ENCODE results near the gene FAM204A.

The FAM204A gene

DNA sequence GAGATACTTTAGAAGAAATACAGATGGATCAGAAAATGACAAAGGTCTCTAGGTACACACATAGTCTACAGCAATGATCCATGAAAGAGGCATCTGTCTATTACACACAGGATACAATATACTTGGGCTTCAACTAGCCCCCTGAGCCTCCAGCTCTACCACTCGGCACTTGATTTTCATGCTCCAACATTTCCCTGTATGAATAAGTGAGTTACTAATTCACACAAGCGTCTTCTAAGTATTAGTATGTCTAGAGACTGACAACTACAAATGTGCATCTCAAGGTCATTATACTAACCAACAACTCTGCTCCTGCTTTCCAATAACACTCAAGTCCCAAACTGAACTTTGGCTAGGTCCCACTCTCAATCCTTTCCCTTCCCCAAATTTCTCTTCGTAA, 8.3 kb downstream of the FAM204A start:
- ATAC-seq (ENCODE audit: insufficient read depth, low read depth) (no peak), DNase-seq (no peak)
- H3K9me3 ChIP-seq (ENCODE audit: insufficient read depth, low read length, severe bottlenecking) = no peaks in the 10 kb centered on the region
- H3K4me2 ChIP-seq (ENCODE audit: insufficient read depth, low read length) = no peak overlapping the region
- H3K27ac ChIP-seq (ENCODE audit: low read length) = no peak overlapping the region
- peaks cover 19% of the 10 kb centered on the region for H3K79me2 ChIP-seq (ENCODE audit: insufficient read depth, low read length)
- no peaks in the 10 kb centered on the region for H3K27me3 ChIP-seq (ENCODE audit: insufficient read depth, low read length, poor library complexity)
- H4K20me1 ChIP-seq (ENCODE audit: insufficient read depth, low read length) = no peaks in the 10 kb centered on the region
- H3K4me3 ChIP-seq (ENCODE audit: low read depth in 1 of 2, low read length in 2 of 2) = no peak overlapping the region
- peaks cover 75% of the 10 kb centered on the region for H3K36me3 ChIP-seq (ENCODE audit: insufficient read depth, low read length)
- no peak overlapping the region for H2AFZ ChIP-seq (ENCODE audit: low read depth, low read length)
- H3K4me1 ChIP-seq (ENCODE audit: insufficient read depth, low read length) = no peaks in the 10 kb centered on the region; the same call in 1 of the 2 replicates
- TF ChIP-seq, protein P1, sequence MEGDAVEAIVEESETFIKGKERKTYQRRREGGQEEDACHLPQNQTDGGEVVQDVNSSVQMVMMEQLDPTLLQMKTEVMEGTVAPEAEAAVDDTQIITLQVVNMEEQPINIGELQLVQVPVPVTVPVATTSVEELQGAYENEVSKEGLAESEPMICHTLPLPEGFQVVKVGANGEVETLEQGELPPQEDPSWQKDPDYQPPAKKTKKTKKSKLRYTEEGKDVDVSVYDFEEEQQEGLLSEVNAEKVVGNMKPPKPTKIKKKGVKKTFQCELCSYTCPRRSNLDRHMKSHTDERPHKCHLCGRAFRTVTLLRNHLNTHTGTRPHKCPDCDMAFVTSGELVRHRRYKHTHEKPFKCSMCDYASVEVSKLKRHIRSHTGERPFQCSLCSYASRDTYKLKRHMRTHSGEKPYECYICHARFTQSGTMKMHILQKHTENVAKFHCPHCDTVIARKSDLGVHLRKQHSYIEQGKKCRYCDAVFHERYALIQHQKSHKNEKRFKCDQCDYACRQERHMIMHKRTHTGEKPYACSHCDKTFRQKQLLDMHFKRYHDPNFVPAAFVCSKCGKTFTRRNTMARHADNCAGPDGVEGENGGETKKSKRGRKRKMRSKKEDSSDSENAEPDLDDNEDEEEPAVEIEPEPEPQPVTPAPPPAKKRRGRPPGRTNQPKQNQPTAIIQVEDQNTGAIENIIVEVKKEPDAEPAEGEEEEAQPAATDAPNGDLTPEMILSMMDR (IDR thresholded peaks at IDR 0.05; ENCODE audit: borderline replicate concordance, extremely low read depth, low read length, poor library complexity, severe bottlenecking) = no peak
- TF ChIP-seq EZH2 (IDR thresholded peaks at IDR 0.05; ENCODE audit: borderline replicate concordance, low read depth, low read length, severe bottlenecking) = no peak
- no peak overlapping the region for H3K9ac ChIP-seq (ENCODE audit: low read depth, low read length)

DNA sequence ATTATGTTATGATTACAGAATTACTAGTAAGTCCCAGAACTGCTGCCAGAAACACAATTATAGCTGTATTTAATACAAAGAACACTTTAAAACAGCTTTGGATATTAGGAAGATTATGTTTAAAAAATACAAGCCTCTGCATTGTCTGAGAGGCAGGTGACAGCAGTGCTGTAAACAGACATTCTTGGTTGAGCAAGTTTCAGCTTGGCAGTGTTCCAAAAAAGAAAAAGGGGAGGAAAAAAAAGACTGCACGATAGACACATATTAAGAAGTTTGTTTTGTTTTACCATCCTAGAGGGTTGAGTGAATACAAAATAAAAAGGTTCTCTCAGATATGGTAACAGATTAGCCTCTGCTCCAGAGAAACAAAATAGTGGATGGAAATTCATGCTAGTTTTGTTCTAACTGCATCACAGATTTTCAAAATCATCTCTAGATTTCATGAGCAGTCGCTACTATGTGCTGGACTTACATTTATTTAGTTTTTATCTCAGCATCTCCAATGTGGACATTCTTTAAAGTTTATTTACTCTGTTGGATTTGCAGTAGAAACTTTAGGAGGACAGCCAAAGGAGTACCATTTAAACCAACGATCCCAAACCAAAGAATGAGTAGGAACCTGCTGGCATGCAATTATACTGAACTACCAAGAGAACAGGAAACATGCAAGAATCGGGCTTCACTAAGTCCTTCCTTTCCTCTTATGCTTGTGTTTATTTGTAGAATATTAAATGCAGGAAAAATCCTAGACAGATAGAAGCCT, 9.0 kb downstream of the FAM204A start:
- ATAC-seq (ENCODE audit: insufficient read depth, low read depth) (no peak), DNase-seq (no peak)
- Histone ChIP-seq H3K9ac (ENCODE audit: low read depth, low read length) (no peak overlapping the region), H3K27me3 (ENCODE audit: insufficient read depth, low read length, poor library complexity) (no peaks in the 10 kb centered on the region), H3K27ac (ENCODE audit: low read length) (no peak overlapping the region), H3K4me2 (ENCODE audit: insufficient read depth, low read length) (no peak overlapping the region), H3K9me3 (ENCODE audit: insufficient read depth, low read length, severe bottlenecking) (no peaks in the 10 kb centered on the region), H3K36me3 (ENCODE audit: insufficient read depth, low read length) (peaks cover 79% of the 10 kb centered on the region), H4K20me1 (ENCODE audit: insufficient read depth, low read length) (no peaks in the 10 kb centered on the region), H2AFZ (ENCODE audit: low read depth, low read length) (no peak overlapping the region), H3K4me1 (ENCODE audit: insufficient read depth, low read length) (no peaks in the 10 kb centered on the region), H3K4me3 (ENCODE audit: low read depth in 1 of 2, low read length in 2 of 2) (no peak overlapping the region), H3K79me2 (ENCODE audit: insufficient read depth, low read length) (peaks cover 11% of the 10 kb centered on the region)
- TF ChIP-seq EZH2 (IDR thresholded peaks at IDR 0.05; ENCODE audit: borderline replicate concordance, low read depth, low read length, severe bottlenecking) = no peak
- TF ChIP-seq, protein P1 (IDR thresholded peaks at IDR 0.05; ENCODE audit: borderline replicate concordance, extremely low read depth, low read length, poor library complexity, severe bottlenecking) = no peak

DNA sequence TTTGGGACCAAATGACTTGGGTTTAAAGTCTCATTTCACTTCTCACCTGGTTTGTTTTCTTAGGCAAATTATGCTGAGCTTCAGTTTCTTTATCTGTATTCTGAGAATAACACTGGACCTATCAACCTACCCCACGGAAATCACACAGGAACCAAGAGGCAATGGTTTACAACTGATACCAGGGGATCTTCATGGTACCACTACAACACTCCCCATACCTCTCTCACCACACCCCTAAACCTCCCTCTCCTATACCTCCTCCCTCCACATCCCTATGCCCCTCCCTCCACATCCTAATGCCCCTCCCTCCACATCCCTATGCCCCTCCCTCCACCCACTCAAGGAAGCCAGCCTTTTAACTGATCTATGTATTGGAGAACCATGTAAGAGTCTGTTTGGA, 9.9 kb downstream of the FAM204A start:
- ATAC-seq (ENCODE audit: insufficient read depth, low read depth) (peak; percentile 39; the same call in 1 of the 3 replicates), DNase-seq (no peak)
- H2AFZ ChIP-seq (ENCODE audit: low read depth, low read length) = no peak overlapping the region
- no peaks in the 10 kb centered on the region for H3K9me3 ChIP-seq (ENCODE audit: insufficient read depth, low read length, severe bottlenecking)
- H3K79me2 ChIP-seq (ENCODE audit: insufficient read depth, low read length) = peaks cover 3% of the 10 kb centered on the region
- no peaks in the 10 kb centered on the region for H3K27me3 ChIP-seq (ENCODE audit: insufficient read depth, low read length, poor library complexity)
- no peak overlapping the region for H3K9ac ChIP-seq (ENCODE audit: low read depth, low read length)
- H3K4me2 ChIP-seq (ENCODE audit: insufficient read depth, low read length) = no peak overlapping the region
- H4K20me1 ChIP-seq (ENCODE audit: insufficient read depth, low read length) = no peaks in the 10 kb centered on the region
- H3K36me3 ChIP-seq (ENCODE audit: insufficient read depth, low read length) = peaks cover 81% of the 10 kb centered on the region
- TF ChIP-seq, protein P1 (IDR thresholded peaks at IDR 0.05; ENCODE audit: borderline replicate concordance, extremely low read depth, low read length, poor library complexity, severe bottlenecking) = no peak
- TF ChIP-seq EZH2 (IDR thresholded peaks at IDR 0.05; ENCODE audit: borderline replicate concordance, low read depth, low read length, severe bottlenecking) = no peak
- H3K4me3 ChIP-seq (ENCODE audit: low read depth in 1 of 2, low read length in 2 of 2) = no peak overlapping the region
- no peak overlapping the region for H3K27ac ChIP-seq (ENCODE audit: low read length)
- no peaks in the 10 kb centered on the region for H3K4me1 ChIP-seq (ENCODE audit: insufficient read depth, low read length)
